B cell (primary cell): Measurements from ENCODE around the gene ARHGDIA. TPM values are rescaled to one million over a fixed set of nuclear protein-coding genes. Genes with fewer than 3 reads are reported as not detected.

ENCODE experiments used
- ATAC-seq: fragments of 200-7000 bp; cut with Tn5 transposase; one replicate; pipeline ENCODE4 v1.10.0; 2021; ENCODE audit warnings: low read depth, mild to moderate bottlenecking, moderate number of reproducible peaks, moderate library complexity
- CTCF ChIA-PET: fragments of 350-600 bp; sonication (Branson Sonifier 250); formaldehyde crosslinking; loops from one replicate; lab custom pipeline; 2021; ENCODE audit warnings: antibody characterized with exemption, inconsistent platforms; lab: Charles Lee
- POLR2A ChIA-PET: fragments of 350-600 bp; sonication (Branson Sonifier 250); formaldehyde crosslinking; loops from one replicate; lab custom pipeline; 2021; ENCODE audit warnings: antibody characterized with exemption; lab: Charles Lee
- DNase-seq: peaks from one replicate; pipeline ENCODE4 v3.0.0; 2013
- H2AFZ ChIP-seq: 2 replicates; pipeline ENCODE4 v1.6.1; 2012; ENCODE audit warnings: mild to moderate bottlenecking, low read depth, low read length; ENCODE audit not compliant: insufficient read depth, poor library complexity, severe bottlenecking
- H3K27ac ChIP-seq, 2 donors: 1 replicate in 1 of 2; 2 replicates in 1 of 2; pipeline ENCODE4 v1.5.1; 2012 to 2013; ENCODE audit warnings: low read length in 2 of 2, mild to moderate bottlenecking in 2 of 2, moderate library complexity in 1 of 2
- H3K27me3 ChIP-seq, 4 experiments: fragments of 200-600 bp in 1 of 4; sonication (generic) in 1 of 4; replicated peaks in 1 of 4; 1 replicate in 2 of 4; 2 replicates in 2 of 4; pipeline versions ENCODE4 v1.6.1 to v1.7.0; 2013 to 2016; ENCODE audit warnings: low read length in 3 of 4, mild to moderate bottlenecking in 2 of 4, mixed read lengths in 1 of 4, moderate library complexity in 1 of 4; ENCODE audit not compliant: insufficient read depth in 4 of 4, control insufficient read depth in 3 of 4; ENCODE audit errors: control extremely low read depth in 1 of 4
- H3K36me3 ChIP-seq, 2 experiments: replicated peaks in 1 of 2; 1 replicate in 1 of 2; 2 replicates in 1 of 2; pipeline versions ENCODE4 v1.6.1 to v1.7.1; 2013; ENCODE audit warnings: low read length in 1 of 2; ENCODE audit not compliant: insufficient read depth in 2 of 2, control insufficient read depth in 1 of 2; ENCODE audit errors: control extremely low read depth in 1 of 2, extremely low read depth in 1 of 2
- H3K4me1 ChIP-seq, 2 donors: fragments of 200-600 bp in 1 of 2; sonication (generic) in 1 of 2; 1 replicate in 1 of 2; 2 replicates in 1 of 2; pipeline versions ENCODE4 v1.5.1 to v1.6.1; 2013 to 2017; ENCODE audit warnings: low read length in 2 of 2; ENCODE audit not compliant: control insufficient read depth in 2 of 2, insufficient read depth in 2 of 2
- H3K4me2 ChIP-seq: replicated peaks from 2 replicates; pipeline ENCODE3; 2012; ENCODE audit warnings: mild to moderate bottlenecking, low read depth, low read length; ENCODE audit not compliant: poor library complexity, severe bottlenecking
- H3K4me3 ChIP-seq, 5 experiments: fragments of 200-600 bp in 1 of 5; sonication (generic) in 1 of 5; 1 replicate in 3 of 5; 2 replicates in 2 of 5; pipeline versions ENCODE4 v1.5.1 to v1.7.0; 2011 to 2016; ENCODE audit warnings: low read length in 4 of 5, mild to moderate bottlenecking in 4 of 5, low read depth in 2 of 5, control low read depth in 1 of 5, moderate library complexity in 1 of 5; ENCODE audit not compliant: insufficient read depth in 1 of 5; ENCODE audit errors: control extremely low read depth in 1 of 5, extremely low read depth in 1 of 5
- H3K79me2 ChIP-seq: fragments of 200-600 bp; sonication (generic); one replicate; pipeline ENCODE4 v1.6.0; 2016; ENCODE audit warnings: low read length; ENCODE audit not compliant: control insufficient read depth, insufficient read depth
- H3K9ac ChIP-seq: fragments of 200-600 bp; sonication (generic); 2 replicates; pipeline ENCODE4 v1.6.1; 2017; ENCODE audit warnings: mild to moderate bottlenecking, low read length, moderate library complexity
- H3K9me3 ChIP-seq, 3 donors: one replicate each; pipeline versions ENCODE4 v1.6.1 to v1.7.1; 2013; ENCODE audit warnings: low read length in 2 of 3; ENCODE audit not compliant: control insufficient read depth in 2 of 3, insufficient read depth in 1 of 3; ENCODE audit errors: control extremely low read depth in 1 of 3
- H4K20me1 ChIP-seq: 2 replicates; pipeline ENCODE4 v1.6.0; 2012; ENCODE audit warnings: mild to moderate bottlenecking, low read length; ENCODE audit not compliant: insufficient read depth, control insufficient read depth, poor library complexity, severe bottlenecking
- H3K27ac Mint-ChIP-seq: one replicate; pipeline ENCODE4 v1.8.0; 2021; ENCODE audit warnings: mixed read lengths
- H3K27me3 Mint-ChIP-seq: one replicate; pipeline ENCODE4 v1.8.0; 2021; ENCODE audit warnings: mixed read lengths
- H3K4me1 Mint-ChIP-seq: one replicate; pipeline ENCODE4 v1.8.0; 2021; ENCODE audit warnings: mixed read lengths
- H3K4me3 Mint-ChIP-seq: one replicate; pipeline ENCODE4 v1.8.0; 2021; ENCODE audit warnings: mixed read lengths
- H3K9me3 Mint-ChIP-seq: one replicate; pipeline ENCODE4 v1.8.0; 2022; ENCODE audit warnings: mixed read lengths; ENCODE audit not compliant: insufficient read depth
- EZH2 ChIP-seq: IDR thresholded peaks from 2 replicates; pipeline ENCODE4 v1.6.1; 2012; ENCODE audit warnings: borderline replicate concordance, low read depth, mild to moderate bottlenecking, moderate library complexity, low read length; ENCODE audit not compliant: insufficient read depth, poor library complexity, severe bottlenecking
- WGBS: methylation state at CpG from one replicate; pipeline ENCODE4 v1.1.5; 2013; ENCODE audit warnings: missing lambda C conversion rate; ENCODE audit not compliant: insufficient coverage; 5-methylcytosine and 5-hydroxymethylcytosine counted together
- intact Hi-C: fragments of 100-400 bp; cut with micrococcal nuclease; formaldehyde crosslinking; loops from one replicate; pipeline ENCODE4 v1.10.0; 2022
- polyA plus RNA-seq: library from polyadenylated mRNA; depleted of rRNA; stranded (reverse); fragments of >200 nt; gene quantifications from 2 replicates; pipeline ENCODE4 v1.2.3, GENCODE V29; 2012
- total RNA-seq, 2 donors: library from RNA; stranded (reverse); fragments of 120-200 nt in 1 of 2; gene quantifications; 1 replicate in 1 of 2; 2 replicates in 1 of 2; pipeline versions ENCODE4 v1.2.3 to v1.2.4, GENCODE V29; 2013 to 2022
- TF ChIP-seq, protein P1 (sequence below): fragments of 200-600 bp; IDR thresholded peaks from one replicate; pipeline ENCODE4 v1.8.0; 2022; ENCODE audit warnings: antibody characterized with exemption, mild to moderate bottlenecking

ARHGDIA gene
- total and polyA plus RNA-seq, 2 donors (not counting 1 experiment from before 2014, with no cell fraction given): 262 to 510 TPM

DNA sequence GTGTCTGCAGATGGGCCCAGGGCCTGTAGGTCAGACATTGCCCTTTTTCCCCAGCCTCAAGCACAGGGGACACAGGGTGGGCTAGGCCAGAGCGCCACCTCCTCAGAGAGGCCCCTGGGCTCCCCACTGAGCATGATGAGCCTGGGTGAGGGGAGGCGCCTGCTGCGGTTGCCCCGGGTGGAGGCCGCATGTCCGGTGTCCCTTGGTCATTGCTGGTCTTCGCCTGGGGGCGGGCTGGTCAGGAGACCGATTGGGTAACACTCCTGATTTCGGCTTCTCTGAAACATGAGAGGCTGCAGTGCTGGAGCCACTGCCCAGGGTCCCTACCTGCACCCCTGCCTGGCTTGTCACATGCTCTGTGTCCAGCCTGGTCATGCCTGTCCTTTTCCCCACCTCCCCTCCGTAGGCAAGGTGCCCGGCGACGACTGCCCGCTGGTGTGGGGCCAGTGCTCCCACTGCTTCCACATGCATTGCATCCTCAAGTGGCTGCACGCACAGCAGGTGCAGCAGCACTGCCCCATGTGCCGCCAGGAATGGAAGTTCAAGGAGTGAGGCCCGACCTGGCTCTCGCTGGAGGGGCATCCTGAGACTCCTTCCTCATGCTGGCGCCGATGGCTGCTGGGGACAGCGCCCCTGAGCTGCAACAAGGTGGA is 28.5 kb upstream of the ARHGDIA start:
- ATAC-seq: no peak
- Mint-ChIP-seq H3K9me3 (no peaks in the 10 kb centered on the region), H3K27ac (no peak overlapping the region), H3K27me3 (peaks cover 7% of the 10 kb centered on the region), H3K4me3 (no peak overlapping the region), H3K4me1 (peaks cover 5% of the 10 kb centered on the region)
- no peak overlapping the region for H3K9ac ChIP-seq
- no peaks in the 10 kb centered on the region for H3K79me2 ChIP-seq
- no peak for TF ChIP-seq EZH2
- TF ChIP-seq, protein P1, sequence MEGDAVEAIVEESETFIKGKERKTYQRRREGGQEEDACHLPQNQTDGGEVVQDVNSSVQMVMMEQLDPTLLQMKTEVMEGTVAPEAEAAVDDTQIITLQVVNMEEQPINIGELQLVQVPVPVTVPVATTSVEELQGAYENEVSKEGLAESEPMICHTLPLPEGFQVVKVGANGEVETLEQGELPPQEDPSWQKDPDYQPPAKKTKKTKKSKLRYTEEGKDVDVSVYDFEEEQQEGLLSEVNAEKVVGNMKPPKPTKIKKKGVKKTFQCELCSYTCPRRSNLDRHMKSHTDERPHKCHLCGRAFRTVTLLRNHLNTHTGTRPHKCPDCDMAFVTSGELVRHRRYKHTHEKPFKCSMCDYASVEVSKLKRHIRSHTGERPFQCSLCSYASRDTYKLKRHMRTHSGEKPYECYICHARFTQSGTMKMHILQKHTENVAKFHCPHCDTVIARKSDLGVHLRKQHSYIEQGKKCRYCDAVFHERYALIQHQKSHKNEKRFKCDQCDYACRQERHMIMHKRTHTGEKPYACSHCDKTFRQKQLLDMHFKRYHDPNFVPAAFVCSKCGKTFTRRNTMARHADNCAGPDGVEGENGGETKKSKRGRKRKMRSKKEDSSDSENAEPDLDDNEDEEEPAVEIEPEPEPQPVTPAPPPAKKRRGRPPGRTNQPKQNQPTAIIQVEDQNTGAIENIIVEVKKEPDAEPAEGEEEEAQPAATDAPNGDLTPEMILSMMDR: no peak
- H3K4me2 ChIP-seq: no peak overlapping the region
- no peaks in the 10 kb centered on the region for H3K9me3 ChIP-seq
- CTCF ChIA-PET: no interaction called here
- 97% methylated on average over 21 of the region's 22 CpGs for WGBS
- no peak overlapping the region for H3K4me3 ChIP-seq
- intact Hi-C loops: no loop called here
- peaks cover 6 to 15% of the 10 kb centered on the region in 2 donors for H3K4me1 ChIP-seq
- POLR2A ChIA-PET: no interaction called here
- H3K27me3 ChIP-seq: peaks cover 0 to 20% (median 7%) of the 10 kb centered on the region in 4 experiments
- H2AFZ ChIP-seq: no peak overlapping the region
- H4K20me1 ChIP-seq: no peaks in the 10 kb centered on the region
- DNase-seq: no peak
- peaks cover 0 to 41% of the 10 kb centered on the region in 2 experiments for H3K36me3 ChIP-seq
- H3K27ac ChIP-seq: no peak overlapping the region

DNA sequence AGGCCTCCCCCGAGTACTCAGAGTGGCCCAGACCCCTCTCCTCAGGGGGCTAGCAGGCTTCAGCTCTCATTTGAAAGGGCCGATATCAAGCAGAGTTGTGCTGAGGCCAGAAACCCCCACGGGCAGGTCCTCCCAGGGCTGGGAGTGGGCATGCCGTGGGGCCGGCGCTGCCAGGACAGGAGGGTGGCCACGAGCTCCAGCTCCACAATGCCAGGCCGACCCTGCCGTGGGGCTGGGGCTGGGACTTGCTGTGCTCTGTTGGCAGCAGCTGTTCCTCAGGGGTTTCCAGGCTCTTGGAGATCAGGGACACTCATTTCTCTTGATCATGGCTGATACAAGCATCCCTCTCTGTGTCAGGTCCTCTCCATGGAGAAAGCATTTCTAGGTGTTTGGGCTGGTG is 27.7 kb upstream of the ARHGDIA start:
- ATAC-seq (no peak), DNase-seq (no peak)
- Histone ChIP-seq H2AFZ (no peak overlapping the region), H3K4me2 (no peak overlapping the region), H3K9me3 (no peaks in the 10 kb centered on the region), H3K36me3 (peaks cover 0 to 35% of the 10 kb centered on the region in 2 experiments), H3K27ac (no peak overlapping the region), H3K27me3 (peaks cover 0 to 20% (median 7%) of the 10 kb centered on the region in 4 experiments), H3K4me1 (peaks cover 6 to 15% of the 10 kb centered on the region in 2 donors), H3K4me3 (no peak overlapping the region), H4K20me1 (no peaks in the 10 kb centered on the region), H3K79me2 (no peaks in the 10 kb centered on the region), H3K9ac (no peak overlapping the region)
- peaks cover 5% of the 10 kb centered on the region for H3K4me1 Mint-ChIP-seq
- WGBS: 100% methylated on average over 9 of the region's 9 CpGs
- TF ChIP-seq, protein P1: no peak
- no peak for TF ChIP-seq EZH2
- H3K27me3 Mint-ChIP-seq: peaks cover 7% of the 10 kb centered on the region
- no peak overlapping the region for H3K4me3 Mint-ChIP-seq
- no peak overlapping the region for H3K27ac Mint-ChIP-seq
- POLR2A ChIA-PET: no interaction called here
- H3K9me3 Mint-ChIP-seq: no peaks in the 10 kb centered on the region
- intact Hi-C loops: no loop called here
- CTCF ChIA-PET: interaction anchor here (1.1 kb wide), 1 partner anchor 30 kb away, joined by 3 read pairs; no protein-coding TSS in a partner anchor
